ENCODE data around the gene OPRM1.

OPRM1 gene

GRCh38 chr6:154249499-154250298 lies 210.7 kb downstream of the OPRM1 start:
- no peak for TF ChIP-seq CTCF (IDR thresholded peaks at IDR 0.05; ENCODE audit: low read depth, low read length)
- H3K4me3 ChIP-seq (ENCODE audit: low read depth, low read length), result no peak overlapping the region
- H3K9me3 ChIP-seq, result no peaks in the 10 kb centered on the region
- no peaks in the 10 kb centered on the region for H3K36me3 ChIP-seq
- DNase-seq, result no peak
- no peaks in the 10 kb centered on the region for H3K27me3 ChIP-seq
- H3K4me1 ChIP-seq, result no peaks in the 10 kb centered on the region

DNA sequence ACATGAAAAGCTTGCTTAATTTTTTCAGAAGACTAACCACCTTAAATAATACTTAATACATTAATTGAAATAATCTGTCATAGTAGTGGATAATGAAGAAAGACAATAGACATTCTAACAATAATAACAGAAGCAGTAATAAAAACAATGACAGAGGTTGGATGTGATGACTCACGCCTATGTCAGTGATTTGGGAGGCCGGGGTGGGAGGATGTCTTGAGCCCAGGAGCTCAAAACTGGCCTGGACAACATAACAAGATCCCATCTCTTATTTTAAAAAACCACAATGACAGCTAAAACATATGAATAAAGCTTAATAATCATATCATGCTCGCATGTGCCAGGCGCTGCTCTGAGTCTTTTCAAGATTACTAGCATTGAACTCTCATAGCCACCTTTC lies 212.1 kb downstream of the OPRM1 start:
- TF ChIP-seq CTCF (IDR thresholded peaks at IDR 0.05; ENCODE audit: low read depth, low read length), result no peak
- no peak overlapping the region for H3K4me3 ChIP-seq (ENCODE audit: low read depth, low read length)
- H3K27me3 ChIP-seq, result no peaks in the 10 kb centered on the region
- H3K9me3 ChIP-seq, result 0 out of 2 replicates have a peak, but pooled peaks cover 2% of the 10 kb centered on the region
- DNase-seq, result no peak
- no peaks in the 10 kb centered on the region for H3K4me1 ChIP-seq
- no peaks in the 10 kb centered on the region for H3K36me3 ChIP-seq

GRCh38 chr6:154252678-154253077 lies 213.6 kb downstream of the OPRM1 start:
- H3K4me1 ChIP-seq, result no peaks in the 10 kb centered on the region
- H3K27me3 ChIP-seq, result no peaks in the 10 kb centered on the region
- no peaks in the 10 kb centered on the region for H3K36me3 ChIP-seq
- no peak overlapping the region for H3K4me3 ChIP-seq (ENCODE audit: low read depth, low read length)
- H3K9me3 ChIP-seq, result 0 out of 2 replicates have a peak, but pooled peaks cover 2% of the 10 kb centered on the region
- no peak for DNase-seq
- TF ChIP-seq CTCF (IDR thresholded peaks at IDR 0.05; ENCODE audit: low read depth, low read length), result no peak

- TF ChIP-seq CTCF (IDR thresholded peaks at IDR 0.05; ENCODE audit: low read depth, low read length), result no peak
- DNase-seq, result no peak
- Histone ChIP-seq H3K4me1 (no peaks in the 10 kb centered on the region), H3K4me3 (ENCODE audit: low read depth, low read length) (no peak overlapping the region), H3K36me3 (no peaks in the 10 kb centered on the region), H3K27me3 (no peaks in the 10 kb centered on the region), H3K9me3 (0 out of 2 replicates have a peak, but pooled peaks cover 2% of the 10 kb centered on the region)
Observed at GRCh38 chr6:154257067-154257466, 218.0 kb downstream of the OPRM1 start.

DNA sequence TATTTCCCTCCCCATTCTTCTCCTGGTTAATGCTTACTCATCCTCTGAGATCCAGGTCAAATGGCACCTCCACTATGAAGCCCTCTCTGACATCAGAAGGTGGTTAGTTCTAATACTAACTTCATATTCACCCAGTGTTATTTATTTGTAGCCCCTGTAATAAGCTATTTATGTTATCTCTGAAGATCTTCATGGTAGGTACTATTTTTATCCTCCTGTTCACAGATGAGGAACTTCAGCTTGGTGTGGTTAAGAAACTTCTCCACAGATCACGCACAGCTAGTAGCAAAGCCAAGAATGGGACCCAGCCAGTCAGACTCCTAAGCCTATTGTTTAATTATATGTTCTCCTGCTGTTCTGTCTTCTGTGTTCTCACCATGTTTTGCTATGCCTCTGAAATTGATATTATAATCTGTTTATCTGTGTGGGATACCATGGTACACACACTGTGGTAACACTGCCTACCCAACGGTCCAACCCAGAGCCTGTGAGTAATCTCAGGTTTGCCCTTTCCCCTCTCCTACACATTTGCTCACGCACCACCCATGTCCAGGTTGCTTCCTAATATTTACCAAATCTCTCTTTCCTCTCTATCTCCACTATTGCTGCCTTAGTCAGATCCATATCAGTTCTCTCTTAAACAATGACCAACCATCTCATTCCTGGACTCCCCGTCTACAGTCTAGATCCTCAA lies 219.2 kb downstream of the OPRM1 start:
- Histone ChIP-seq H3K9me3 (0 out of 2 replicates have a peak, but pooled peaks cover 2% of the 10 kb centered on the region), H3K36me3 (no peaks in the 10 kb centered on the region), H3K27me3 (no peaks in the 10 kb centered on the region), H3K4me1 (no peaks in the 10 kb centered on the region), H3K4me3 (ENCODE audit: low read depth, low read length) (no peak overlapping the region)
- no peak for DNase-seq
- no peak for TF ChIP-seq CTCF (IDR thresholded peaks at IDR 0.05; ENCODE audit: low read depth, low read length)
